ENCODE results near the gene CFAP45.

DNA sequence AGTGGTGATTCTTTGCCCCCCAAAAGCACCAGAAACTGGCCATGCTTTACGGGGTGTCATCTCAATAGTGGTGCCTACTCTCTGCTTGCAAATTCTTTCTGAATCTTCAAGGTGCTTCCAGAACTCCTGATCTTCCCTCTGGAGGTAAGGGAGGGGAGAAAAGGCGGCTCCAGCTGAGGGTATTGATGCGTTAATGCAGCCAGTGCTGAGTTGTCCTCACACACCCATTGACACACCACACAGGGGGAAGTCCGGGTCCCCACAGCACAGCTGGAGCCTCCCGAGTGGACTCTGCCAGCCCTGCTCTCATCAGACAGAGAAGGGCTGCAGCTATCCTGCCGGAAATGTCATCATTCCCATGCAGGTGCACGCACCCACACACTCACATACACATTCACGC is 38.7 kb downstream of the CFAP45 start:
- TF ChIP-seq, protein P1, sequence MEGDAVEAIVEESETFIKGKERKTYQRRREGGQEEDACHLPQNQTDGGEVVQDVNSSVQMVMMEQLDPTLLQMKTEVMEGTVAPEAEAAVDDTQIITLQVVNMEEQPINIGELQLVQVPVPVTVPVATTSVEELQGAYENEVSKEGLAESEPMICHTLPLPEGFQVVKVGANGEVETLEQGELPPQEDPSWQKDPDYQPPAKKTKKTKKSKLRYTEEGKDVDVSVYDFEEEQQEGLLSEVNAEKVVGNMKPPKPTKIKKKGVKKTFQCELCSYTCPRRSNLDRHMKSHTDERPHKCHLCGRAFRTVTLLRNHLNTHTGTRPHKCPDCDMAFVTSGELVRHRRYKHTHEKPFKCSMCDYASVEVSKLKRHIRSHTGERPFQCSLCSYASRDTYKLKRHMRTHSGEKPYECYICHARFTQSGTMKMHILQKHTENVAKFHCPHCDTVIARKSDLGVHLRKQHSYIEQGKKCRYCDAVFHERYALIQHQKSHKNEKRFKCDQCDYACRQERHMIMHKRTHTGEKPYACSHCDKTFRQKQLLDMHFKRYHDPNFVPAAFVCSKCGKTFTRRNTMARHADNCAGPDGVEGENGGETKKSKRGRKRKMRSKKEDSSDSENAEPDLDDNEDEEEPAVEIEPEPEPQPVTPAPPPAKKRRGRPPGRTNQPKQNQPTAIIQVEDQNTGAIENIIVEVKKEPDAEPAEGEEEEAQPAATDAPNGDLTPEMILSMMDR (IDR thresholded peaks at IDR 0.05), result no peak
- TF ChIP-seq POLR2A (IDR thresholded peaks at IDR 0.05), result no peak
